CD4-positive, alpha-beta T cell treated with Interleukin-21 for 1 hour (primary cell): ENCODE measurements around the gene GAB2.

Source experiments
- DNase-seq: peaks from one replicate; pipeline ENCODE4 v3.0.0-alpha.2; 2020

The GAB2 gene

DNA sequence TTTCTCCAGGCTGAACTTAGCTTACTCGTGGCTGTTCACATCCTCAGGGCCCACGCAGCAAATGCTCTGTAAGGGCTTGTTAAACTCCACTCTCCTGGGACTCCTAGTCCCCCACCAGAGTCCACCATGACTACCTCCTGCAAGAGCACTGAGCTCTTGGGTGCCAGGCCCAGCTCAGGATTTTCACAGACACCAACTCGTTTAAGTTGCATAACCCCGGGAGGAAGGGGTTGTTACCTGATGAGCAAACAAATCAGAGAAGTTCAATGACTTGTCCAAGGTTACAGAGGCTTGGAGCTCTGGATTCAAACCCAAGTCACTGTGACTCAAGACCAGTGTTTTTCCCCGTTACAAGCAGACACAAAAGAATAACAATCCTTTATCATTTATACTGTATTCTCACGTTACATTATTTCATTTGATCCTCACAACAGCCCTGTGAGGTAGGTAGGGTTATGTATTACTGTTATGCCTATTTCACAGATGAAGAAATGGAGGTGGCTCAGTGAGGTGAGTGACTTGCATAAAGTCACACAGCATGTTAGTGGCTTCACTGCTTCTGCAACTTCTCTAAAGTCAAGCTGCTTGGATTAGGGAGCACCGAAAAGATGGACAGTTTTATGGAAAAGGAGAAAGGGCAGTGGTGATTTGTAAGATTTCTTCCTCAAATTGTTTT, 246.6 kb downstream of the GAB2 start:
- no peak for DNase-seq

DNA sequence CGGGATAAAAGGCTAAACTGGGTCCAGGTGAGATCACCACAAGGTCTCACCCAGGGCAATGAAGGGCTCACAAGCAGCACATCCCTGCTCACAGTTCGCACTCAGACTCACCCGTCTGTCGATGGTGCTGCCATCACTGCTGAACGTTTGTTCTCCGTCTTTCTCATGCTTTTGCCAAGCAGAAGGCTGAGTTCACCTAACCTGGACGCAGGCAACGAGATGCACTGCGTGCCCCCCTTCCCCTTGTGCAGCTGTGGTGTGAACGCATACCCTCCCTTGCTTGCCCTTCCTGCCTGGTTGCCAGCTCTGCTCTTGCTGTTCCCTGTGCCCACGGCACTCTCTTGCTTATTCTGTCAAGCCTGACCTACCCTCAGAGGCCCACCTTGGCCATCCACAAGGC, 247.2 kb downstream of the GAB2 start:
- no peak for DNase-seq

- DNase-seq, result no peak
Measured at GRCh38 chr11:78168539-78169477, 248.8 kb downstream of the GAB2 start.

DNA sequence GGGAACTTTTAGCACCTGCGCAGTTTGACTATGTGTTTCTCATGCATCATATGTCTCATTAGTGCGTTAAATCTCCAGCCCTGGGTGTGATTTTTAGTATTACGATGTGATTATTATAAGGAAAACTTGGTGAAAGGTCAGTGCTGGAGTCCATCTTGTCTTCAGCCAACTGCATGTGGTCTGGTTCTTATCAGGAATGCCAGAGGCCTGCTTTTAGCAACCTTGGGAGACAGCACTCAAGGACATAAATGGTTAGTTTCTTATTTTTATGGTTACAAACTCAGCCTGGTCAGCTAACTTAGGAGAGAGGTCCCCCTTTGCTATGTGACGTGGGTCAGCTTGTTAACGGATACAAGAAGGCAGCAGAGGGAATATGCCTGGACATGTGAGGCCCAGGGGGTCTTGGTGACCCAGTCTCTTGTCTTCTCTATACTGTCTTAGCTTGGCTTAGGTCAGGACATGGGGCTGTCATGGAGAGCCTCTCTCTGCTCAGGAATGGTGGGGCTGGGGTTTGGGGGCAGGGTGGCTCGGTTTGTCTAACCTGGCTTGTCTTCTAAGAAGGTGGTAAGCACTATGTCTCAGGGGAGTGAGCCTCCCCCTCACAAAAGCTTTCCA, 250.7 kb downstream of the GAB2 start:
- DNase-seq, result no peak
